Hematopoietic multipotent progenitor cell (in vitro differentiated cells): ENCODE measurements around the gene NBR1. TPM values are rescaled to one million over a fixed set of nuclear protein-coding genes. Genes with fewer than 3 reads are reported as not detected.
"Not testable (repeated sequence)": the region's sequence is repeated elsewhere in the genome, so short reads cannot be mapped to it uniquely, and the experiment has no call there.

Source experiments
- DNase-seq, 3 donors: peaks; one replicate each; pipeline ENCODE4 v3.0.0-alpha.2; 2011 to 2015; ENCODE audit warnings: low read depth in 2 of 3, low spot score in 2 of 3
- small RNA-seq: library from RNA; depleted of rRNA; stranded (forward); fragments of <200 nt; gene quantifications from one replicate; pipeline ENCODE3, GENCODE V24; 2012
- total RNA-seq: library from RNA; depleted of rRNA; stranded (reverse); fragments of >200 nt; gene quantifications from one replicate; pipeline ENCODE4 v1.2.3, GENCODE V29; 2012

Gene NBR1
- total RNA-seq, 1 donor = 27.2 TPM

DNA sequence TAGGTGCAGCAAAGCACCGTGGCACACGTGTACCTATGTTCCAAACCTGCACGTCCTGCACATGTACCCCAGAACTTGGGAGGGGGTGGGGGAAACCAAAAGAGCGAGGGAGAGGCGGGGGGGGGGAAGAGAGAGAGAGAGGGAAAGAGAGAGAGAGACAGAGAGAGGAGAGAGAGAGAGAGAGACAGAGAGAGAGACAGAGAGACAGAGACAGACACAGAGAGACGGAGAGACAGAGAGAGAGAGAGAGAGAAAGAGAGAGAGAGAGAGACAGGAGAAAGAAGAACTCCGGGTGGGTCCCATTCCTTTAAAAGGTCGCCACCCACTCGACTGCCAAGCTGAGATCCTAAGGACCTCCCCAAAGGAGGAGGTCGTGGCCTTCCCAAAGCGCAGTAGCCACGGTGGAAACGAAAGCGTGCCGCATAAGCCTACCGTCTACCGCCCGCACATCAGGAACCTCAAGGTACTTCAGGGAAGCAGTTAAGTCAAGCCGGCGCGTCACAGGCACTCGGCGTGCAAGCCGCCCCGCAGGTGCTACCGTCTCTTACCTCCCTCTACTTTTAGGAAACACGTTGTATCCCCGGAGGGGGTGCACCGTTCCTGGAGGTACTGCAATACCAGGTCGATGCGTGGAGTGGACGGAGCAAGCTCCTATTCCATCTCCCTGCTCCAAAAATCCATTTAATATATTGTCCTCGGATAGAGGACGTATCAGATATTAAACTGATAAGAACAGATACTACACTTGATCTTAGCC lies 69.8 kb downstream of the NBR1 start:
- not testable (repeated sequence) for DNase-seq

- not testable (repeated sequence) for DNase-seq
Observed at GRCh38 chr17:43246456-43246855, 75.4 kb downstream of the NBR1 start.

Small RNAs within 50 kb of the gene (small RNA-seq; reads per million reads assigned to genes)
- 0.20 reads per million for gene AC060780.2
- gene AC060780.3 = 0.27 reads per million
- gene AC135721.1 = not detected
- gene RF00004 = not detected
- gene RNU2-1 = not detected

Other genes starting within 250 kb of the NBR1 start
- gene AARSD1, start 206.8 kb upstream of the NBR1 start, total RNA-seq = 15.9 TPM
- gene PTGES3L, start 191.1 kb upstream of the NBR1 start, total RNA-seq = 3.0 TPM
- gene RUNDC1, start 190.6 kb upstream of the NBR1 start, total RNA-seq = 12.7 TPM
- 2,332 TPM for gene RPL27, start 172.8 kb upstream of the NBR1 start, total RNA-seq
- 47.9 TPM for gene IFI35, start 164.4 kb upstream of the NBR1 start, total RNA-seq
- gene VAT1, start 148.8 kb upstream of the NBR1 start, total RNA-seq = 116 TPM
- gene RND2, start 146.0 kb upstream of the NBR1 start, total RNA-seq = 0.27 TPM
- 14.3 TPM for gene BRCA1, start 45.9 kb upstream of the NBR1 start, total RNA-seq
- gene TMEM106A, start 40.7 kb downstream of the NBR1 start, total RNA-seq = 25.0 TPM
- 0.27 TPM for gene CCDC200, start 57.4 kb downstream of the NBR1 start, total RNA-seq
- not detected for gene RNU2-1, start 62.8 kb downstream of the NBR1 start, total RNA-seq
- gene ARL4D, start 227.8 kb downstream of the NBR1 start, total RNA-seq = 2.7 TPM